Natural killer cell (primary cell): Measurements from ENCODE around the gene PRKCG. TPM values are rescaled to one million over a fixed set of nuclear protein-coding genes. Genes with fewer than 3 reads are reported as not detected.
"Not testable (repeated sequence)": the region's sequence is repeated elsewhere in the genome, so short reads cannot be mapped to it uniquely, and the experiment has no call there.

Experiments
- ATAC-seq, 3 donors: fragments of 150-1000 bp in 2 of 3; fragments of 200-7000 bp in 1 of 3; cut with Tn5 transposase; 1 replicate in 1 of 3; 2 replicates in 2 of 3; pipeline ENCODE4 v1.10.0; 2021; ENCODE audit warnings: mild to moderate bottlenecking in 2 of 3, moderate library complexity in 2 of 3
- DNase-seq, 2 donors: peaks; one replicate each; pipeline versions ENCODE4 v3.0.0 to v3.0.0-alpha.2; 2013 to 2021; ENCODE audit warnings: mixed read lengths in 1 of 2
- H3K27ac ChIP-seq: one replicate; pipeline ENCODE4 v1.5.1; 2013; ENCODE audit warnings: mild to moderate bottlenecking, low read length
- H3K27me3 ChIP-seq: one replicate; pipeline ENCODE4 v1.6.1; 2013; ENCODE audit warnings: low read length; ENCODE audit not compliant: control insufficient read depth, insufficient read depth
- H3K36me3 ChIP-seq: one replicate; pipeline ENCODE4 v1.6.1; 2013; ENCODE audit warnings: low read length; ENCODE audit not compliant: control insufficient read depth, insufficient read depth
- H3K4me1 ChIP-seq: one replicate; pipeline ENCODE4 v1.6.1; 2013; ENCODE audit warnings: low read length; ENCODE audit not compliant: control insufficient read depth, insufficient read depth
- H3K4me3 ChIP-seq: one replicate; pipeline ENCODE4 v1.5.1; 2013; ENCODE audit warnings: low read length
- H3K9me3 ChIP-seq: one replicate; pipeline ENCODE4 v1.6.1; 2013; ENCODE audit warnings: low read length; ENCODE audit not compliant: control insufficient read depth, insufficient read depth
- H3K27ac Mint-ChIP-seq, 2 donors: one replicate each; pipeline ENCODE4 v1.8.0; 2022; ENCODE audit warnings: mild to moderate bottlenecking in 2 of 2, mixed read lengths in 2 of 2, moderate library complexity in 1 of 2
- H3K27me3 Mint-ChIP-seq, 2 donors: one replicate each; pipeline ENCODE4 v1.8.0; 2022; ENCODE audit warnings: low read depth in 2 of 2, mixed read lengths in 2 of 2
- H3K36me3 Mint-ChIP-seq: one replicate; pipeline ENCODE4 v1.8.0; 2022; ENCODE audit warnings: mixed read lengths
- H3K4me1 Mint-ChIP-seq, 2 donors: one replicate each; pipeline ENCODE4 v1.8.0; 2022; ENCODE audit warnings: mixed read lengths in 2 of 2
- H3K4me3 Mint-ChIP-seq: one replicate; pipeline ENCODE4 v1.8.0; 2022; ENCODE audit warnings: mild to moderate bottlenecking, moderate library complexity, mixed read lengths
- H3K9me3 Mint-ChIP-seq, 2 donors: one replicate each; pipeline ENCODE4 v1.8.0; 2022; ENCODE audit warnings: mixed read lengths in 2 of 2
- CTCF ChIP-seq: fragments of 200-600 bp; IDR thresholded peaks from one replicate; pipeline ENCODE4 v1.8.0; 2022; ENCODE audit warnings: antibody characterized with exemption
- WGBS: methylation state at CpG from one replicate; pipeline ENCODE4 v1.1.7; 2013; ENCODE audit warnings: missing lambda C conversion rate; ENCODE audit not compliant: insufficient coverage; 5-methylcytosine and 5-hydroxymethylcytosine counted together
- intact Hi-C: fragments of 100-400 bp; cut with micrococcal nuclease; formaldehyde crosslinking; loops from one replicate; pipeline ENCODE4 v1.14.2; 2022
- total RNA-seq, 4 donors: library from RNA; stranded (reverse); fragments of 120-200 nt in 1 of 4; gene quantifications; one replicate each; pipeline versions ENCODE4 v1.2.3 to v1.2.4, GENCODE V29; 2013 to 2022

PRKCG gene
- total RNA-seq, 3 donors from 2014 or later (not counting 1 experiment from before 2014, with no cell fraction given), result 0.55 to 2.6 (median 1.5) TPM

- Mint-ChIP-seq H3K4me3 (no peak overlapping the region), H3K4me1 (peaks cover 0 to 9% of the 10 kb centered on the region in 2 donors), H3K27me3 (peaks cover 29 to 37% of the 10 kb centered on the region in 2 donors), H3K27ac (no peak overlapping the region), H3K9me3 (peaks cover 0 to 3% of the 10 kb centered on the region in 2 donors), H3K36me3 (no peaks in the 10 kb centered on the region)
- Histone ChIP-seq H3K27me3 (peaks cover 19% of the 10 kb centered on the region), H3K27ac (no peak overlapping the region), H3K9me3 (peaks cover 2% of the 10 kb centered on the region), H3K4me1 (no peaks in the 10 kb centered on the region), H3K36me3 (no peaks in the 10 kb centered on the region), H3K4me3 (no peak overlapping the region)
- no peak for DNase-seq
- ATAC-seq, result no peak
- no peak for TF ChIP-seq CTCF
- intact Hi-C loops, result no loop called here
- 94% methylated on average over 2 of the region's 2 CpGs for WGBS
Observed at GRCh38 chr19:53945998-53946397, 64.0 kb downstream of the PRKCG start.

- peaks cover 8% of the 10 kb centered on the region for H3K27me3 ChIP-seq
- peak in 1 of 2 donors; percentile 16 for DNase-seq
Observed at GRCh38 chr19:53947624-53948023, 65.6 kb downstream of the PRKCG start.

GRCh38 chr19:53948611-53949010, 66.6 kb downstream of the PRKCG start:
- H3K27ac ChIP-seq, intact Hi-C loops, H3K36me3 Mint-ChIP-seq, H3K4me3 Mint-ChIP-seq, DNase-seq, ATAC-seq, H3K9me3 ChIP-seq, H3K4me1 Mint-ChIP-seq, H3K36me3 ChIP-seq, H3K4me1 ChIP-seq, H3K27ac Mint-ChIP-seq, H3K27me3 ChIP-seq, H3K4me3 ChIP-seq, H3K9me3 Mint-ChIP-seq: not testable (repeated sequence)
- WGBS, result 85% methylated on average over 4 of the region's 5 CpGs
- H3K27me3 Mint-ChIP-seq, result peaks cover 25 to 30% of the 10 kb centered on the region in 2 donors

More at GRCh38 chr19:53947624-53948023, 65.6 kb downstream of the PRKCG start:
- no peak overlapping the region for H3K27ac ChIP-seq
- Mint-ChIP-seq H3K27me3 (peaks cover 30 to 32% of the 10 kb centered on the region in 2 donors), H3K4me3 (no peak overlapping the region), H3K27ac (no peak overlapping the region), H3K9me3 (peaks cover 0 to 3% of the 10 kb centered on the region in 2 donors), H3K36me3 (no peaks in the 10 kb centered on the region), H3K4me1 (peaks cover 0 to 6% of the 10 kb centered on the region in 2 donors)
- no peaks in the 10 kb centered on the region for H3K36me3 ChIP-seq
- 73% methylated on average over 4 of the region's 5 CpGs for WGBS
- intact Hi-C loops, result no loop called here
- no peak for TF ChIP-seq CTCF
- H3K4me3 ChIP-seq, result no peak overlapping the region
- no peak for ATAC-seq
- peaks cover under 1% of the 10 kb centered on the region for H3K9me3 ChIP-seq
- no peaks in the 10 kb centered on the region for H3K4me1 ChIP-seq

GRCh38 chr19:53951436-53951835, 69.4 kb downstream of the PRKCG start:
- no peak for TF ChIP-seq CTCF
- no peaks in the 10 kb centered on the region for H3K4me1 Mint-ChIP-seq
- Histone ChIP-seq H3K9me3 (no peaks in the 10 kb centered on the region), H3K27me3 (peaks cover 8% of the 10 kb centered on the region), H3K36me3 (no peaks in the 10 kb centered on the region), H3K4me1 (no peaks in the 10 kb centered on the region), H3K4me3 (no peak overlapping the region), H3K27ac (no peak overlapping the region)
- no peaks in the 10 kb centered on the region for H3K9me3 Mint-ChIP-seq
- no peak overlapping the region for H3K27ac Mint-ChIP-seq
- no peaks in the 10 kb centered on the region for H3K36me3 Mint-ChIP-seq
- H3K4me3 Mint-ChIP-seq, result no peak overlapping the region
- WGBS, result 9% methylated on average over 9 of the region's 11 CpGs
- DNase-seq, result no peak
- intact Hi-C loops, result no loop called here
- no peak for ATAC-seq
- peaks cover 21 to 25% of the 10 kb centered on the region in 2 donors for H3K27me3 Mint-ChIP-seq
